ENCODE measurements around the gene MAL.

Gene MAL

GRCh38 chr2:94996305-94997100 lies 29.0 kb upstream of the MAL start:
- DNase-seq: no peak

DNA sequence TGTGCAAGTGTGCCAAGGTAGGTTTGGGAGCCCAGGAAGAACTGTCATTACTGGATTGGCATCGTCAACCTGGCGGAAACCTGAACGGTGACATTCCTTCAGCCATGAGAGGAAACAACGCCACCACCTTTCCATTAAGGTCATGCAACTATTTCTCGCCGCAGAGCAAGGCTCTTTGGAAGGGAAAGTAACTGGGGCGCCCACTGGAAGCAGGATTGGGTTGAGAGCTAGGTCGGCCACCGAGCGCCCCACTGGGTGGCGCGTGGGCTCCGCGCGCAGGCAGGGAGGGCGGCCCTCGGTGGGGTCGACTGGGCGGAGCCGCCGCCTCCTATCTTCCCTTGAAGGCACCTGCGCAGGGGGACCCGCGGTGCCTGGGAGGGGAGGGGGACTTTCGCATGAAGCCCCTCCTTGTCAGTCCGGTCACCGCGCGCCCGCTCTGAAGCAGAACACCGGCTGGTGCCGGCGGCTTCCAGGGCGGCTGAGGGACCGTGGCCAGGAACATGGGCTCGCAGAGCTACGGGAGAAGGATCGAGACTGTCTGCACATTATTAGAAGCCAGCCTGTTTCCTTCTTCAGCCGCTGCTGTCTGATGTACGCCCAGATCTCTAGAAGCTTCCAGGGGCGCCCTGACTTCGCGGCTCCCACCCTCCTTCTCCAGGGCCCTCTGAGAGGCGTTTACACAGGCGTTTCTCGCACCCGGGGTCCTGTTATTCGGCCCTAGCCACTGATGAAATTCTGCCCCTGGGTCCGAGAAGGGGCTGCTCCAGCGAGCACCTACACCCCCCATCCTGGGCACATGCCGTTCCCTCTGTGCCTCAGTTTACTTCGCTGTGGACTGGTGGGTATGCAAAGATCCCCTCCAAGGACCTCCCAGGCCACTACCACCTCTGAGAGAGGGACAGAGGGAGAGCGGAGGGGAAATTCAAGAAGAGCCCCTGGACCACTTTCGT lies 27.3 kb upstream of the MAL start:
- DNase-seq: no peak

DNA sequence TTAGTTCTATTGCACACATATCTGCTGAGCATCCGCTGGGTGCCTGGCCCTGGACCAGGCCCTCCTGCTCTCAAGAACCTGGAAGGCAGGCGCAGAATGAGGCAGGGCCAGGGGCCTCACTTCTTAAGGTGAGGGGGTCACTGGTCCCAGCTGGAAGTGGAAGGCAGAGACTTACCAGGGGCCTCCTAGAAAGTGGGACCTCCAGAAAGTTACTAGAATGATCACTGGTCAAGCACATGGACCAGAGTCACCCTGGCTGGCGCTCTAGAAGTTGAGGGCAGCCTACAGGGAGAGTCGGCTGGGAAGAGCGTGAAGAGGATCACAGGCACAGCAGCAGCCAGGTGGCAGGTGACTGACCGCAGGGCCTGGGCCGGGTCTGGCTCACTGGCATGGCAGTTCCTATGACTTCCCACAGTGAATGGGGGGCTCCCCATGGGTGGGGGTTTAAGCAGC lies 26.1 kb upstream of the MAL start:
- DNase-seq: no peak

DNA sequence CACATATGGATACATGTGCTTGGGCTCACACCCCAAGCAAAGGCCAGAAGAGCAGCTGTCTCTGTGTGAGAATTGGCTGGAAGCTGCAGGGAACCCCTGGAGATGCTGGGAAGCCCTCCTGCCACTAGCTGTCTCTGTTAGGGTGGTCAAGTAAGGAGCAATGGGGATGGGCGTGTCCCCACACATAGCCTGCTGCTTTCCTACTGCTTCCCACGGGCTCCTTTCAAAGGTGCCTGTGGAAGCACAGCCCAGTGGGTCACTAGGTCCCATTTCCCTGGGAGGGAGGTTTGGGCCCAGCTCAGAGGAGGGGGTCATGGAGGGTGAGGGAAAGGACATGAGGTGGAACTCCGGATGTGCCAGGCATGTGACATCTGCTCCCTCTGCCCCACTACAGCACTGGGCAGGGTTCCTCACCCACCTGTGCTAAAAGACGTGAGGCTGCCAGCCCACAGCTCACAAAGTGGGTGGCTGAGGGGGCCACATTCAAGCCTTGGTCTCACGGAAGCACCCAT lies 24.4 kb upstream of the MAL start:
- DNase-seq: no peak

- no peak for DNase-seq
Measured at GRCh38 chr2:95001701-95002100, 23.8 kb upstream of the MAL start.

- no peak for DNase-seq
Measured at GRCh38 chr2:95002498-95002897, 23.0 kb upstream of the MAL start.

GRCh38 chr2:95004287-95004686 lies 21.2 kb upstream of the MAL start:
- DNase-seq: no peak

DNA sequence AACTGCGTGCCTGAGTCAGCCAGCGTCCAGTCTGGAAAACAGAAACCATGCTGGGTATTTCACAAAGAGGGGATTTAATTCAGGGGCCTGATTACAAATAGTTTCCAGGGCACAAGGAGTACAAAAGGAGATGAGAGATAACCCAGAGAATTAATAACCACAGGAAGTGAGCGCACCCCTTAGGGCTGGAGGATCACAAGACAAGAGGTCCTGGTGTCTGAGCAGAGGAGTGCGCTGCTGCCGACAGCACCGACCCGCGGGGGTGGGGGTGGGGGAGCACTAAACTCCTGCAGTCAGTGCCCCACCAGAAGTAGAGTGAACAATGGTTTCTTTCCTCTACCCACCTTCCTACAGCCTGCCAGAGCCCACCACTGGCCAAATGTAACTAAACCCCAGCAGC lies 20.8 kb upstream of the MAL start:
- DNase-seq: no peak

GRCh38 chr2:95005726-95006125 lies 19.8 kb upstream of the MAL start:
- DNase-seq: no peak

- peak in 3 of 4 experiments; percentile 8 to 29 (median 16) for DNase-seq
Measured at GRCh38 chr2:95006588-95006987, 18.9 kb upstream of the MAL start.

GRCh38 chr2:95007031-95007609 lies 18.4 kb upstream of the MAL start:
- DNase-seq: no peak

GRCh38 chr2:95007822-95008221 lies 17.7 kb upstream of the MAL start:
- no peak for DNase-seq

DNA sequence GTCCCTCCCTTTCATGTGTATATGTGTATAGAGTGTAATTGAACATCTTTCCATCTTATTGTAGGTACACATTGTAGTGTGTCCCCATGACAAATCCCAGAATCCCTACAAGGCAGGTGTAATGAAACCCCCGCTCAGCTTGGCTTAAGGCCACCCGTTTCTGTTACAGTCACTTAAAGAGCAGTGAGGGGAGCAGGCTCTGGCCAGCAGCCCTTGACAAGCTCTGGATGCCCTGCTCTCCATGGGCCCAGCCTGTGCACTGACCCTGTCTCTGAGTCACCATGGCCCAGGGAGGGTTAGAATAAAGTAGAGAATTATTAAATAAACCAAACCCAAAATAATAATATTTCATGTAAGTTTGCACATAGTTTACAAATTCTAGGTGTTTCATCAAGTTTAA lies 17.2 kb upstream of the MAL start:
- DNase-seq: no peak

DNA sequence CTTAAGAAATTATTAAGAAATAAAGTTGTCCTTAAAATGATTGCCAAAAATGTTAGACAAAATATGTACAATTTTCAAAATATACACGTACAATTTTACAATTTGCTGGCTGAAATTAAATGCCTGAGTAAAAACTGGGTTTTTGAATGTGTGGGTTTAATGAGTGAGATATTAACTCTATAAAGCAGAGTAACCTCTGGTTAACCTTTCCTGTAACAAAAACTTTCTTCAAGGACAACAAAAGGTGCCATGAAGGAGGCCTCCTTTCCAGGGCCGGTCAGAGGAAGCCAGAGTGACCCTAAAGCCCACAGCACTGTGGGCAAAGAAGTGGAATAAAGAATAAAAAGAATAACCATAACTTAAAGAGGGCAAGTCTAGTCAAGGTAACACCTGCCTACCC lies 16.5 kb upstream of the MAL start:
- DNase-seq: no peak

DNA sequence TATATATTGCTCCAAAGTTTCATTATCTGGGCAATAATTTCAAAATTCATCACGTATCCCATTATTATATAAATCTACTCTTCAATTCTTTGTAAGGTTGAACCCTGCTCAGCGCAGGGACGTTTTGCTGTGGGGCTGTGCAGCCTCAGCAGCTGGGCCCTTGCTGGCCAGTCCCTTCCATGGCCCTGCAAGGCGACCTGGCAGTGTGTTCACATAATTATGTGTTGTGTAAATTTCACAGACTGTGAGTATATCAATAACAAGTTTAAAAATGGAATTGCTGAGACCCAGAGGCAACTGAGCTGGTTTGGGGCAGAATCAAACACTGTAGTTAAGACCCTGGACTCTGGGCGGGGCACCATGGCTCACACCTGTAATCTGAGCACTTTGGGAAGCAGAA lies 16.1 kb upstream of the MAL start:
- no peak for DNase-seq

GRCh38 chr2:95010126-95010525 lies 15.4 kb upstream of the MAL start:
- no peak for DNase-seq

GRCh38 chr2:95010718-95011117 lies 14.8 kb upstream of the MAL start:
- no peak for DNase-seq

DNA sequence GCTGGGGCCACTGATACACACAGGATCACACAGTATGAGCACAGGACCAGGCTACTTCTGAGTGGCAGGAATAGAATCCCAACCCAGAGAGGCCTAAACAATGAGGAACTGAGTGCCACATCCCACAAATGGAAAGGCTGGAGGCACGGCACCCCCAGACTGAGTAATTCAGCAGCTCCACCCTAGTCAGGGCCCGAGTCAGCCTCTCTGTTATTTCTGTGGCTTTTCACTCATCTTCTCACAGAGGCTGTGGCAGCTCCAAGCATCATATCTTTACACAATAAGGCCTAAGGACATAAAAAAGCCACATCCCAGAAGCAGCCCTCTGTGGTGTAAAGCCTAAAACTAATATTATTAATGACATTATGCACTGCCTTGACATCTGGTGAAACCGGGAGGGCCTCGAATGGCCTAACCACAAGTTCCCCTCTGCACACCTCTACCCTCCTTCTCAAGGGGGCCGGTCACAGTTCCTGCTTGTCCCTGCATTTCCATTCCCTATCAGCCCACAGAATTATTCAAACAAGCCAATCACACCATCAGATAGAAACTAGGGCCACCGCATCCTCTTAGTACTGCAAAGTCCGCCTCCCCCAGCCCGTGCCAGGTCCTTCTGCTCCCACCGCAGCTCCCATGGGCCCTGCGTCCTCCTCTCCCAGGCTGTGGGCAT lies 12.5 kb upstream of the MAL start:
- DNase-seq: peak in 2 of 4 experiments; percentile 4 to 19

- DNase-seq: no peak
Measured at GRCh38 chr2:95013726-95014125, 11.8 kb upstream of the MAL start.

DNA sequence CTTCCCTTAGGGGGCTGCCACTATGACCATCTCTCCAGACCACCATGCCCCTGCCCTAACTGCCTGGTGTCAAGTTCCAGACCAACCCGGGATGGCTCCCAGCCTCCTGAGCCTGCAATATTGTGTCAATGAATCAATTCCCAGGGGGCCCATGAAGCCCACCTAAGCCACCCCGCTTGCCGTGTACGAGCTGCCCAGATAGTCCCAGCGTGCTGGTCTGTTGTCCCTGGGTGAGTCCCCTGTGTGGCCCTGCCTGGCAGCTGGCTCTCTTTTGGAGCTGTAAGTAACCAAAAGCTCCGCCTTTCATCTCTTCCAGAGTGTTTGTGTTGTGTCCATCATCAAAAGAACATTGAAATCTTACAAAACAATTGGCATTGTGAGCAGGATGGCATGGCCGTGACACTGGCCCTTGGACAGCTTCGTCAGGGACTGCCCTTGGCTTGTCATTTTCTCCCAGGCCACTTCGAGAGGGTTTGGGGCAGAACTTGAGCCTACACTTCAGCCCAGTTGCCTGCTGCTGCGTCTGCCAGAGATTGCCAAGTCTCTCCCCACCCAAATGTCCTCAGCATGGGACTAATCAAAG lies 11.3 kb upstream of the MAL start:
- DNase-seq: no peak

DNA sequence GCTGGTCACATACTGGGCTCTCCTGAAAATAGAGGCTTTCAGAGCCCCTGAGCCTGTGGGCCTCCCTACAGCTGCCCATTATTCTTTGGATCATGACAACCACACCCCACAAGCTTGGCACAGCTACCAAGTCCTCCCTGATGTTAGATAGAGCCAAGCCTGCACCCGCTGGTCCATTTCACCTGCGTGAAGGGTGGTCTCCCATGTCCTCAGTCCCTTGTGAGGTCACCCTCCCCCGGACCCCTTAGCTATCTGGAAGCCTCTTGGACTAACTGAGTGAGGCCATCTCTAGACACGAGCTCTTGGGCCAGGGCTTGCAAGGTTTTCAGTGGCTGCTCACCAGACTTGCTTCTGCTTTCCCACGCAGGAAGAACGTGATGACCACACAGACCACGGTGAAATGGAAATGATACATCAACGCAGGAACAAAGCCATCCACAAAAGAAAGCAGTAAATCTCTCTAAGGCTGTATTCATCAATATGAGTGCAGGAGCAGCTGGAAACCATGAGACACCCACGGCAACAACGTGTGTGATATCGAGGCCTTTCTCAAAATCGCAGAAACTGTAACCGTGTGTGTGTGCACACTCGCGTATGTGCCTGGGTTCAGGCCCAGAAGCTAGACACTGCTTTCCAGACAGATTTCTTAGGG lies 10.1 kb upstream of the MAL start:
- peak in 3 of 4 experiments; percentile 17 to 26 (median 19) for DNase-seq

DNA sequence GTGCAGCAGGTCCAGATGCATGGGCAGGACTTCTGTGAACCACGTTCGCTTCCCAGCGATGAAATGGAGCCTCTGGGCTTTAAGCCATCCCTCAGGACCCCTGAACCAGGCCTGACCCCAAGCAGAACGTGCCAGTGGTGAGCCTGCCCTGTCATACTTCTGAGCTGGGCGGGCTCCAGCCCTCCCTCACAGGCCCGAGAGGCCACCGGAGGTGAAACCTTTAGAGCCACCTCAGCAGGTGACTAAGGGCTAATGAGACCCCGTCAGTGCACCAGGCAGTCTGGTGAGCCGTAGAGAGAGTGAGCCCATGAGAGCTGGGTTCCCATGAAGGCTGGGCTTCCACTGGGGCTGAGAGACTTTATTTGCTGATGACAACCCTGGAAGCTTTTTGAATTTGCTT lies 8.9 kb upstream of the MAL start:
- DNase-seq: no peak

Measured in suppressor macrophage (primary cell).